ENCODE measurements around the gene OR8D2.

DNA sequence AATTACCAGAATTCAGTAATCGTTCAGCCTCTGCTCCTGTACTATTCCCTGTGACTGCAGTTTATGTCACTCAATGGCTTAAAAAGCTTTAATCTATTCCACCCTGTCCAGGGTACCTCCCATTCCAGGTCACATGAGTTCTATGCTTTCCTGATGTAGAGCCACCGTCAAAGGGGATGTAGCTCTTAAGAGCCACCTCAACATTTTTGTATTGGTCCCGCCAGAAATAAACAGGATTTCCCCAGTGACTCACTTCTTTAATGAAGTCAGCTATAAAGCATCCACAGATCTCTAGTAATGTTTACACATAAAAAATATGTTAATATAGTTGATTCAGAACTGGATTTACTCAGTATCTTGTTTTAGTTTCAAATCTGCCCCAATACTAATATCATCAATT, 4.9 kb downstream of the OR8D2 start:
- TF ChIP-seq, protein P1, sequence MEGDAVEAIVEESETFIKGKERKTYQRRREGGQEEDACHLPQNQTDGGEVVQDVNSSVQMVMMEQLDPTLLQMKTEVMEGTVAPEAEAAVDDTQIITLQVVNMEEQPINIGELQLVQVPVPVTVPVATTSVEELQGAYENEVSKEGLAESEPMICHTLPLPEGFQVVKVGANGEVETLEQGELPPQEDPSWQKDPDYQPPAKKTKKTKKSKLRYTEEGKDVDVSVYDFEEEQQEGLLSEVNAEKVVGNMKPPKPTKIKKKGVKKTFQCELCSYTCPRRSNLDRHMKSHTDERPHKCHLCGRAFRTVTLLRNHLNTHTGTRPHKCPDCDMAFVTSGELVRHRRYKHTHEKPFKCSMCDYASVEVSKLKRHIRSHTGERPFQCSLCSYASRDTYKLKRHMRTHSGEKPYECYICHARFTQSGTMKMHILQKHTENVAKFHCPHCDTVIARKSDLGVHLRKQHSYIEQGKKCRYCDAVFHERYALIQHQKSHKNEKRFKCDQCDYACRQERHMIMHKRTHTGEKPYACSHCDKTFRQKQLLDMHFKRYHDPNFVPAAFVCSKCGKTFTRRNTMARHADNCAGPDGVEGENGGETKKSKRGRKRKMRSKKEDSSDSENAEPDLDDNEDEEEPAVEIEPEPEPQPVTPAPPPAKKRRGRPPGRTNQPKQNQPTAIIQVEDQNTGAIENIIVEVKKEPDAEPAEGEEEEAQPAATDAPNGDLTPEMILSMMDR (IDR thresholded peaks at IDR 0.05 in 4 of 5, conservative IDR thresholded peaks at IDR 0.05 in 1 of 5), result no peak
- TF ChIP-seq POLR2A (IDR thresholded peaks at IDR 0.05), result no peak
